GM15510 (cell line): ENCODE measurements around the gene PTTG1.
A peak's percentile ranks its signal among the peaks of the same experiment; 100 is the strongest.

Experiments used
- POLR2A ChIP-seq: IDR thresholded peaks from 3 replicates; pipeline ENCODE4 v1.6.1; 2011; ENCODE audit warnings: borderline replicate concordance; ENCODE audit not compliant: insufficient read length; ENCODE audit errors: extremely low read depth

The PTTG1 gene

DNA sequence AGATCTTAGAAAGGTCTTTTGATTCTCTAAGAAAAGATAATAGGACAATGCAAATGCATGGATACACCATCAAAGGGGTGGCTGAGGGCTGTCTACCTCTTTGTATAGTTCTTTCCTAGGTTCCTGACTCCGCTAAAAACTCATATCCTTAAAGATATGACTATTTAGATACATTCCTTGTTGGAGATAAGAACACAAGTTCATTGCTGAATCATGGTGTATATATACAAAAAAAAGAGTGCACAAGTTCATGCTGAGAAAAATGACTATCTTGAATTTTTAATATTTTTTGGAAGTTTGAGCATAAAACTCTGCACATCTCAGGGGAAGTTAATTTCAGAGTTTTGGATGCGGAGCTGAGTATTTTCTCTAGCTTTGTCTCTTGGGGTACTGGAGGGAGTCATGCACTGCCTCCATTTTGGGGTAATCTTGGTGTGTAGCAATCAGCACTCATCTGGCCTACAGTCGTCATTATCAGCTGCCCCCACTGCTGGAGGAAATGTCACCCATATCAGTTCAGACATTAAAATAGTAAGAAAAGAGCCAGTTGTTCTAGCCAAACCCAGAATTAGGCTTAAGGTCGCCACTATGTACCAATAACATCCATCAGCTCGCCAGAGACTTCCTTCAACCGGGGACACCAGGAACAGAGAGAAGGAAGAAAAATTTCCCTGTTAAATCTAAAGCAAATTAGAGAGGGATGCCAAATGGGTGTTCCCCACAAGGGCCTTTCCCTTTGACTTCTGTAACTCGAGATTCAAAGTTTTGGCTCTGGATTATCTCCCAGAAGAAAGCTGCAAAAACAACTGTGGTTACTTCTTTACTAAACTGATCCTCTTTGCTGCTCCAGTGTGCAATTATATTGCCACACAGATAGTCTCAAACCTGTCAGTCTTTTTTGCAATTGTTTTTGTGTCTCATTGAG lies 49.0 kb downstream of the PTTG1 start:
- TF ChIP-seq POLR2A, result no peak

DNA sequence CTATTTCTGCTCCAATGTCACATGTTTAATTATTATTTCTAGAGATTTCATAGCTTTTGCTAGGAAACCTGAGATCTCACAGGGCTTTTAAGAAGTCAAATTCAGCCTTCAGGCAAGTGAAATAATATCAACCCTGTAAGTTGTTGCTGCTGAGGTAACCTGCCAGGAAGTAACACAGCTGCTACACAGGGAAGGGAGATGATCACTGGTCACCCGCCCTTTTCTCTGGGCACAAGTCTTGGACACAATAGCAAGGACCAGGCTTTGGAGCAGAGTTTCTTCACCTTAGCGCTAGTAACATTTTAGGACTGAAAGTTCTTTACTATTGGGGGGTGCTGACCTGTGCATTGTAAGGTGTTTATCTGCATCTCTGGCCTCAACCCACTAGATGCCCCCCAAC lies 50.1 kb downstream of the PTTG1 start:
- TF ChIP-seq POLR2A, result no peak

DNA sequence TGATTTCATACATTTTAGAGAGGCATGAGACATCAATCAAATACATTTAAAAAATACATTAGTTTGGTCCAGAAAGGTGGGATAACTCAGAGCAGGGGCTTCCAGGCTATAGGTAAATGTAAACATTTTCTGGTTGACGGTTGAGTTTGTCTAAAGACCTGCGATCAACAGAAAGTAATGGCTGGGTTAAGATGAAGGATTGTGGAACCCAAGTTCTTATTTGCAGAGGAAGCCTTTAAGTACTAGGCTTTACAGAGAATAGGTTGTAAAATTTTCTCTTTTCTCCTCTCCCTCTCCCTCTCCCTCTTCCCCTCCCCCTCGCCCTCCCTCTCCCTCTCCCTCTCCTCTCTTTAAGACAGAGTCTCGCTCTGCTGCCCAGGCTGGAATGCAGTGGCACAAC lies 50.8 kb downstream of the PTTG1 start:
- no peak for TF ChIP-seq POLR2A

- no peak for TF ChIP-seq POLR2A
Measured at GRCh38 chr5:160473681-160474080, 52.0 kb downstream of the PTTG1 start.

DNA sequence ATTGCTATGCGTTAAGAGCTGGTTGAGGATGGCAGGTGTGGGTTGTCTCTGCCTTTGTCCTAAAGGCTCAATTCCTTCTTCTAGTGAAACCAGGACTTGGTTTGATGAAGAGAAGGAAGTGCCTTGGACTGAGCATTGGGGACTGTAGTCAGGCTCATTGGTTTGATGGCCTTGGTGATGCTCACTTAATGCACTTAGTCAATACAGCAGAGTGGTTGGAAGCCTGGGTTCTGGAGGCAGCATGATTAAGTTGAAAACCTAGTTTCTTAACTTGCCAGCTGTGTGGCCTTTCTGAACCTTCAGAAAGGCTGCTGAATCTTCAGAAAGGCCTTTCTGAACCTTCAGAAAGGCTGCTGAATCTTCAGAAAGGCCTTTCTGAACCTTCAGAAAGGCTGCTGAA lies 52.4 kb downstream of the PTTG1 start:
- TF ChIP-seq POLR2A, result peak; percentile 12

- no peak for TF ChIP-seq POLR2A
Measured at GRCh38 chr5:160475864-160476438, 54.3 kb downstream of the PTTG1 start.

DNA sequence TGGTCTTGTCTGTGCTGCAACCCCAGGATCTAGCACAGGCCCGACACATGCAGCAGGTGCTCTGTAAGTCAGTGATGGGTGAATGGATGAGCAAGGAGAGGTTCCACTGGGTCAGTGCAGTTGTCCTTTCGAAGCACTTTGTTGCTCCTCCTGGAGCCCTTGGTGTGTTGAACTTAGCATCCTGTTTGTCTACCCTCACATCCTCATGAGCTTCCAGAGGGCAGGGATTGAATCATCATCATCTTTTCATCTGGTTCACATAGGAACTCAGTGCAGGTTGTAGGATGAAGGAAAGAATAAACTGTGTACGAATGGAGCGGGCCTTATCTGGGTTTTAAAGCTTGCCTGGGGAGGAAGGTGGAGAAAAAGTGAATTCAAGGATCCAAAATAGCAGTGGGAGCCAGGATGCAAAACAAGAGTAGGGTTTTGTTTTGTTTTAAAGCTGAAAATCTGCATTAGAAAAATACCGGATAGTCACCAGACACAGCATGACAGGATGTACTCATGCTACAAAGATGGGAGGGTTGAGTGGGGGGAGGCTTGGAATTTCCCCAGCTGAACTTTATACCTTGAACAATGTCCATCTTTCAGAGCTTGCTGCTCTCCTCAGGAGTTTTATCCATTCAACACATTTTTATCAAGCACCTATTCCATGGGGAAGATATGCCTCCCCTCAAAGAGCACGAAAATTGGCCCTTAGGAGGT lies 55.8 kb downstream of the PTTG1 start:
- TF ChIP-seq POLR2A, result no peak

DNA sequence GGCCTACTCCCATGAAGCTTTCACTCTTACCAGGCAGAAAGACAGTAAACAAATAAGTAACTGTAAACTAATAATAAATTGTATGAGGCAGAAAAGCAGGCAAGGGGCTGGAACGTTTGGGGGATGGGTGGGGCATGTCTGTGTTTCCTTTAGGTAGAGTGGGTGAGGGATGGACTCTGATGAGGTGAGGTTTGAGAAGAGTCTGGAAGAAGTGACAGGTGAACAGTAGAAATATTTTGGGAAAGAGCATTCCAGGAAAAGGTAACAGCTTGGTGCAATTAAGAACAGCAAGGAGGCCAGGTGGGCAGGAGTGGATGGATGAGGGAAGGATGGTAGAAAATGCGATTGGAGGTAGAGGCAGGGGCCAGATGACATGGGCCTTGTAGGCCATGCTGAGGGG lies 56.5 kb downstream of the PTTG1 start:
- no peak for TF ChIP-seq POLR2A
